Endometrial microvascular endothelial cells (primary cell): ENCODE measurements around the gene PDE9A. TPM values are rescaled to one million over a fixed set of nuclear protein-coding genes. Genes with fewer than 3 reads are reported as not detected.

Experiments used
- in situ Hi-C: cut with HindIII; loops from 2 replicates; pipeline ENCODE4 v1.10.0; 2017; ENCODE audit warnings: low sequenced_read_pairs, low pct_unique_long_range_greater_than_20kb; ENCODE audit errors: inconsistent ontology term
- total RNA-seq: library from RNA; depleted of rRNA; stranded (reverse); fragments of >200 nt; gene quantifications from one replicate; pipeline ENCODE4 v1.2.3, GENCODE V29; 2015; ENCODE audit errors: inconsistent ontology term

Gene PDE9A
- total RNA-seq, 1 donor from 2014 or later, result not detected

GRCh38 chr21:42819861-42820615 is 166.6 kb downstream of the PDE9A start:
- in situ Hi-C loops, result loop anchor here (25.0 kb wide), 1 partner anchor 233 kb away; no protein-coding TSS in a partner anchor

GRCh38 chr21:42820616-42821465 is 167.4 kb downstream of the PDE9A start:
- in situ Hi-C loops, result loop anchor here (25.0 kb wide), 1 partner anchor 234 kb away; no protein-coding TSS in a partner anchor

Other genes with a start within 250 kb of the PDE9A start
- gene UBASH3A, start 249.7 kb upstream of the PDE9A start, total RNA-seq, result not detected
- not detected for gene RSPH1, start 157.4 kb upstream of the PDE9A start, total RNA-seq
- gene SLC37A1, start 139.8 kb upstream of the PDE9A start, total RNA-seq, result 7.0 TPM
- gene WDR4, start 225.9 kb downstream of the PDE9A start, total RNA-seq, result 17.7 TPM
- gene NDUFV3, start 239.7 kb downstream of the PDE9A start, total RNA-seq, result 62.9 TPM